OCI-LY7 (cell line): ENCODE measurements around the gene MRPL20. TPM values are rescaled to one million over a fixed set of nuclear protein-coding genes. Genes with fewer than 3 reads are reported as not detected.

ENCODE experiments used
- BruUV-seq: library from RNA; stranded (reverse); fragments of 400-500 nt; replicated peaks from 2 replicates; lab custom pipeline; 2021; lab: Mats Ljungman, UMichigan
- CTCF ChIA-PET: fragments of 300-600 bp; sonication (Branson Sonifier 250); formaldehyde crosslinking; loops from one replicate; lab custom pipeline; 2022; ENCODE audit warnings: antibody characterized with exemption; ENCODE audit not compliant: unreplicated experiment; lab: Charles Lee
- POLR2A ChIA-PET: fragments of 300-600 bp; sonication (Branson Sonifier 250); formaldehyde crosslinking; loops from one replicate; lab custom pipeline; 2022; ENCODE audit warnings: antibody characterized with exemption; lab: Charles Lee
- DNase-seq: peaks from one replicate; pipeline ENCODE4 v3.0.0-alpha.2; 2015; ENCODE audit warnings: low spot score
- H2AFZ ChIP-seq: fragments of 200-600 bp; sonication (generic), shearing (Covaris generic); 2 replicates; pipeline ENCODE4 v1.6.1; 2014; ENCODE audit warnings: mild to moderate bottlenecking, antibody characterized with exemption, low read length, moderate library complexity
- H3K27ac ChIP-seq: fragments of 200-600 bp; sonication (generic); 2 replicates; pipeline ENCODE4 v1.5.1; 2014; ENCODE audit warnings: mixed run types, low read depth, mild to moderate bottlenecking, moderate library complexity, low read length, inconsistent platforms; ENCODE audit not compliant: poor library complexity, severe bottlenecking
- H3K36me3 ChIP-seq: fragments of 200-600 bp; sonication (generic); 2 replicates; pipeline ENCODE4 v1.6.1; 2014; ENCODE audit warnings: mild to moderate bottlenecking, antibody characterized with exemption, low read length, moderate library complexity, mixed read lengths; ENCODE audit not compliant: insufficient read depth
- H3K4me1 ChIP-seq: fragments of 200-600 bp; sonication (generic); 2 replicates; pipeline ENCODE4 v1.5.1; 2014; ENCODE audit warnings: mild to moderate bottlenecking, low read length; ENCODE audit not compliant: insufficient read depth, poor library complexity, severe bottlenecking
- H3K4me2 ChIP-seq: fragments of 200-600 bp; sonication (generic); 2 replicates; pipeline ENCODE4 v1.6.1; 2014; ENCODE audit warnings: mild to moderate bottlenecking, low read length
- H3K4me3 ChIP-seq: fragments of 200-600 bp; sonication (generic); 2 replicates; pipeline ENCODE4 v1.5.1; 2014; ENCODE audit warnings: mild to moderate bottlenecking, low read depth, low read length; ENCODE audit not compliant: poor library complexity, severe bottlenecking
- H3K79me2 ChIP-seq: fragments of 200-600 bp; sonication (generic); 2 replicates; pipeline ENCODE4 v1.6.1; 2016; ENCODE audit warnings: low read depth, mild to moderate bottlenecking, low read length, moderate library complexity, mixed read lengths; ENCODE audit not compliant: insufficient read depth
- H3K9me2 ChIP-seq: fragments of 200-600 bp; sonication (generic); 2 replicates; pipeline ENCODE4 v1.6.1; 2016; ENCODE audit warnings: mild to moderate bottlenecking, low read length, mixed read lengths; ENCODE audit not compliant: insufficient read depth
- H3K9me3 ChIP-seq: fragments of 200-600 bp; sonication (generic); 2 replicates; pipeline ENCODE4 v1.6.1; 2014; ENCODE audit warnings: mild to moderate bottlenecking, mixed run types, low read length, mixed read lengths
- H4K20me1 ChIP-seq: fragments of 200-600 bp; sonication (generic); 2 replicates; pipeline ENCODE4 v1.6.1; 2014; ENCODE audit warnings: mild to moderate bottlenecking, antibody characterized with exemption, low read length, moderate library complexity, mixed read lengths; ENCODE audit not compliant: insufficient read depth
- EZH2phosphoT487 ChIP-seq: fragments of 200-600 bp; sonication (generic); IDR thresholded peaks from 2 replicates; pipeline ENCODE4 v1.6.1; 2018; ENCODE audit warnings: low read depth, borderline replicate concordance, mild to moderate bottlenecking, mixed run types, antibody characterized with exemption, low read length, moderate library complexity, mixed read lengths
- intact Hi-C: fragments of 100-400 bp; cut with micrococcal nuclease; formaldehyde crosslinking; loops from one replicate; pipeline ENCODE4 v1.10.0; 2022; ENCODE audit not compliant: unreplicated experiment
- total RNA-seq, 2 experiments: library from RNA; depleted of rRNA in 1 of 2; stranded (reverse); fragments of >200 nt in 1 of 2; shearing (Covaris generic) in 1 of 2; gene quantifications; 2 replicates each; pipeline ENCODE4 v1.2.3, GENCODE V29; 2014 to 2022
- TF ChIP-seq, protein P1 (sequence below): fragments of 200-600 bp; sonication (generic); conservative IDR thresholded peaks from 2 replicates; pipeline ENCODE4 v1.5.1; 2014; ENCODE audit warnings: mild to moderate bottlenecking, antibody characterized with exemption, low read length, moderate library complexity, mixed read lengths

Gene MRPL20
- total RNA-seq, 2 experiments from 2014 or later, result 143 to 165 TPM

DNA sequence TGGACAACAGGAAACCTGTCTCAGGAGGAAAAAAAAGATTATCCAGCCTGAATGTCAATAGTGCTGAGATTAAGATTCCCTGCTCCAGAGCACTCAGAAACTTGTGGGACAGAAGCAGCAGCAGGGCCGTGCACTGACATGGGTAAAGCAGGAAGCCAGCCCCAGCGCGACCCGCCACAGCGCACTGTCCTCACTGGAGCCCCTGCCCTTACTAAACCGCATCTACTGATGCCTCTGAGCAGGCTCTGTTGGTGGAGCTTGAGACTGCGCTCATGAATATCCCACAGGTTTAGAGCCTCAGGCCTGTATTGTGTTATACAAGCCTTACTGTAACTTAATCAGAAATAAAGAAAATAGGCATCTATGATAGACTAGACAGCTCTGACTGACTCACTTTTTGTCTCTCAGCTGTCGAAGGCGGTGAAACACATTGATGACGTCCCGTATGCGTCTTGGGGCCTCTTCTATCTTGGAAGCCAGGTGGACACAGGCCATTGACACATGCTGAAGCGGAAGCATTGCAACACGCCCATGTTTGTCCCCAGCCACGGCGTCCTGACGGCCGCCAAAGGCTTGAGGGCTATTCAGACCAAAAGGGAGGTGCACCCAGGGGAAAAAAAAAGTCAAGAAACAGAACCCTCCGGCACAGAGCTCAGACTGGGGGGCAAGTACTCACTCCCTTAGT lies 9.1 kb downstream of the MRPL20 start:
- Histone ChIP-seq H3K27ac (peak overlapping the region; percentile 54), H4K20me1 (no peaks in the 10 kb centered on the region), H3K9me2 (no peaks in the 10 kb centered on the region), H3K4me1 (peaks cover 29% of the 10 kb centered on the region), H3K79me2 (peaks cover 58% of the 10 kb centered on the region), H3K4me2 (peak overlapping the region; percentile 73), H2AFZ (no peak overlapping the region), H3K9me3 (no peaks in the 10 kb centered on the region), H3K36me3 (peaks cover 81% of the 10 kb centered on the region), H3K4me3 (peak overlapping the region; percentile 90)
- ChIA-PET CTCF (no interaction called here), POLR2A (interaction anchor here (0.5 to 0.6 kb wide), 3 partner anchors 10 to 127 kb away, joined by 3 to 4 read pairs (median 3); no protein-coding TSS in a partner anchor)
- intact Hi-C loops, result no loop called here
- TF ChIP-seq, protein P1, sequence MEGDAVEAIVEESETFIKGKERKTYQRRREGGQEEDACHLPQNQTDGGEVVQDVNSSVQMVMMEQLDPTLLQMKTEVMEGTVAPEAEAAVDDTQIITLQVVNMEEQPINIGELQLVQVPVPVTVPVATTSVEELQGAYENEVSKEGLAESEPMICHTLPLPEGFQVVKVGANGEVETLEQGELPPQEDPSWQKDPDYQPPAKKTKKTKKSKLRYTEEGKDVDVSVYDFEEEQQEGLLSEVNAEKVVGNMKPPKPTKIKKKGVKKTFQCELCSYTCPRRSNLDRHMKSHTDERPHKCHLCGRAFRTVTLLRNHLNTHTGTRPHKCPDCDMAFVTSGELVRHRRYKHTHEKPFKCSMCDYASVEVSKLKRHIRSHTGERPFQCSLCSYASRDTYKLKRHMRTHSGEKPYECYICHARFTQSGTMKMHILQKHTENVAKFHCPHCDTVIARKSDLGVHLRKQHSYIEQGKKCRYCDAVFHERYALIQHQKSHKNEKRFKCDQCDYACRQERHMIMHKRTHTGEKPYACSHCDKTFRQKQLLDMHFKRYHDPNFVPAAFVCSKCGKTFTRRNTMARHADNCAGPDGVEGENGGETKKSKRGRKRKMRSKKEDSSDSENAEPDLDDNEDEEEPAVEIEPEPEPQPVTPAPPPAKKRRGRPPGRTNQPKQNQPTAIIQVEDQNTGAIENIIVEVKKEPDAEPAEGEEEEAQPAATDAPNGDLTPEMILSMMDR, result no peak
- no peak for TF ChIP-seq EZH2phosphoT487
- DNase-seq, result no peak
- TSS peak; percentile 64 for BruUV-seq

DNA sequence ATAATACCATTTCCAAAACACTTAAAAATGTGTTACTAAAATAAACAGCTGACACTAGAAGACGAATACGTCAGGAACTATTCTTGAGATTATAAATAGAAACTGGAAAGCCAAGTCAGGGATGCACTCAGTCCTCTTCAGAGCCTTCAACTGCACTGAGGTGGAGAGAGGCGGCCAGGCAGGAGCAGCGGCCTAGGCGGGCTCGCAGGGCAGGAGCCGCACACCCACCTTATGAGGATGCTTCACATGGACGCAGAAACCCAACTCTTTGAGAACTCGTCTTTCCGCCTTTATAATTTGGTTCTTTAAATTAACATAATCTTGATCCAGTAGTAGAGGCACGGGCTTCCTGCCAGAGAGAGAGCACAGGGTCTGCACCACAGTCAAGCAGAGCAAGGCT lies 11.9 kb downstream of the MRPL20 start:
- TF ChIP-seq, protein P1, result no peak
- no peak for TF ChIP-seq EZH2phosphoT487
- POLR2A ChIA-PET, result no interaction called here
- H3K9me2 ChIP-seq, result no peaks in the 10 kb centered on the region
- no peak overlapping the region for H3K4me2 ChIP-seq
- no peak for DNase-seq
- no peak overlapping the region for H3K4me3 ChIP-seq
- intact Hi-C loops, result no loop called here
- no peak overlapping the region for H2AFZ ChIP-seq
- no peaks in the 10 kb centered on the region for H4K20me1 ChIP-seq
- CTCF ChIA-PET, result no interaction called here
- no TSS peak for BruUV-seq
- peaks cover 81% of the 10 kb centered on the region for H3K36me3 ChIP-seq
- H3K27ac ChIP-seq, result no peak overlapping the region
- no peaks in the 10 kb centered on the region for H3K9me3 ChIP-seq
- H3K4me1 ChIP-seq, result peaks cover 12% of the 10 kb centered on the region
- H3K79me2 ChIP-seq, result peaks cover 39% of the 10 kb centered on the region

DNA sequence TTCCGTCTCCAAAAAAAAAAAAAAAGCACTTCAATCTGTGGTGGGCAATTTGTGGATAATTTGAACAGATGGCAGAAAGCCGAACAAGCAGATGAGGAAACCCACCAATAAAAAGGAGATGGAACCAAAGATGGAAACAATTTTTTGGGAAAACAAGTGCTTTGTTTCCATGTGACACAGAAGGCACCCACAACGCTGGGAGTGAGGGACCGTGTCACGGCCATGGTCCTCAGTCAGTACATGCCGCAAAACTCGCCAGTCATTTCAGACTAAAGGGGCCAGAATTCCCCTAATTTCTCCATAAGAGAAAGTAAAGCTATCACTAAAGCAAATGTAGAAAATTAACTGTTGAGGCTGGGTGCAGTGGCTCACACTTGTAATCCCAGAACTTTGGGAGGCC lies 13.0 kb downstream of the MRPL20 start:
- BruUV-seq, result no TSS peak
- Histone ChIP-seq H3K9me2 (no peaks in the 10 kb centered on the region), H3K4me3 (no peak overlapping the region), H3K4me2 (no peak overlapping the region), H3K79me2 (peaks cover 32% of the 10 kb centered on the region), H3K9me3 (no peaks in the 10 kb centered on the region), H3K27ac (no peak overlapping the region), H2AFZ (no peak overlapping the region), H3K36me3 (peaks cover 87% of the 10 kb centered on the region), H4K20me1 (no peaks in the 10 kb centered on the region), H3K4me1 (peaks cover 12% of the 10 kb centered on the region)
- CTCF ChIA-PET, result no interaction called here
- TF ChIP-seq, protein P1, result no peak
- TF ChIP-seq EZH2phosphoT487, result no peak
- intact Hi-C loops, result no loop called here
- DNase-seq, result no peak
- POLR2A ChIA-PET, result interaction anchor here (0.7 kb wide), 1 partner anchor 13 kb away, joined by 3 read pairs; no protein-coding TSS in a partner anchor
